PC-9 (cell line): ENCODE results near the gene LRMDA. TPM values are rescaled to one million over a fixed set of nuclear protein-coding genes. Genes with fewer than 3 reads are reported as not detected.

ENCODE experiments used
- BruUV-seq: library from RNA; stranded (reverse); fragments of 400-500 nt; replicated peaks from 2 replicates; lab custom pipeline; 2021; lab: Mats Ljungman, UMichigan
- CTCF ChIA-PET: fragments of 300-600 bp; sonication (Branson Sonifier 250); formaldehyde crosslinking; loops from one replicate; lab custom pipeline; 2022; ENCODE audit warnings: antibody characterized with exemption; lab: Charles Lee
- POLR2A ChIA-PET: fragments of 300-600 bp; sonication (Branson Sonifier 250); formaldehyde crosslinking; loops from one replicate; lab custom pipeline; 2022; ENCODE audit warnings: antibody characterized with exemption; ENCODE audit not compliant: unreplicated experiment; lab: Charles Lee
- DNase-seq, 2 experiments: peaks; one replicate each; pipeline versions ENCODE4 v3.0.0 to v3.0.0-alpha.2; 2015 to 2022; ENCODE audit warnings: mixed read lengths in 1 of 2
- H2AFZ ChIP-seq: fragments of 200-600 bp; sonication (generic); 2 replicates; pipeline ENCODE4 v1.8.1; 2017; ENCODE audit warnings: antibody characterized with exemption
- H3F3A ChIP-seq: fragments of 200-600 bp; sonication (generic); 2 replicates; pipeline ENCODE4 v1.8.1; 2017; ENCODE audit warnings: antibody characterized with exemption, mild to moderate bottlenecking, low read depth; ENCODE audit not compliant: insufficient read depth
- H3K27ac ChIP-seq: fragments of 200-600 bp; sonication (generic); 2 replicates; pipeline ENCODE4 v1.6.1; 2016; ENCODE audit warnings: mixed run types
- H3K27me3 ChIP-seq: fragments of 200-600 bp; sonication (generic); 2 replicates; pipeline ENCODE4 v1.6.1; 2016; ENCODE audit warnings: low read depth, mixed run types; ENCODE audit not compliant: insufficient read depth
- H3K36me3 ChIP-seq: fragments of 200-600 bp; sonication (generic); 2 replicates; pipeline ENCODE4 v1.6.1; 2016; ENCODE audit warnings: low read depth, mixed run types
- H3K4me1 ChIP-seq: fragments of 200-600 bp; sonication (generic); replicated peaks from 2 replicates; pipeline ENCODE4 v1.6.1; 2016; ENCODE audit warnings: mixed run types; ENCODE audit not compliant: insufficient read depth
- H3K4me2 ChIP-seq: fragments of 200-600 bp; sonication (generic); 2 replicates; pipeline ENCODE4 v1.6.1; 2017; ENCODE audit warnings: mixed run types
- H3K4me3 ChIP-seq: fragments of 200-600 bp; sonication (generic); 2 replicates; pipeline ENCODE4 v1.6.1; 2016; ENCODE audit warnings: mixed run types
- H3K79me2 ChIP-seq: fragments of 200-600 bp; sonication (generic); 2 replicates; pipeline ENCODE4 v1.6.1; 2017; ENCODE audit warnings: low read depth, mixed run types
- H3K9me2 ChIP-seq: fragments of 200-600 bp; sonication (generic); 2 replicates; pipeline ENCODE4 v1.8.1; 2017; ENCODE audit warnings: mild to moderate bottlenecking; ENCODE audit not compliant: insufficient read depth
- H3K9me3 ChIP-seq: fragments of 200-600 bp; sonication (generic); 2 replicates; pipeline ENCODE4 v1.8.1; 2016; ENCODE audit warnings: low read depth; ENCODE audit not compliant: insufficient read depth
- H4K20me1 ChIP-seq: fragments of 200-600 bp; sonication (generic); 2 replicates; pipeline ENCODE4 v1.8.1; 2017; ENCODE audit not compliant: insufficient read depth
- CTCF ChIP-seq: fragments of 200-600 bp; sonication (generic); conservative IDR thresholded peaks from 2 replicates; pipeline ENCODE4 v1.6.1; 2017; ENCODE audit warnings: mixed run types, antibody characterized with exemption, mild to moderate bottlenecking, moderate library complexity
- EZH2 ChIP-seq: fragments of 200-600 bp; sonication (generic); IDR thresholded peaks from 2 replicates; pipeline ENCODE4 v1.8.0; 2017; ENCODE audit warnings: antibody characterized with exemption, low read depth
- intact Hi-C: fragments of 100-400 bp; cut with micrococcal nuclease; formaldehyde crosslinking; loops from one replicate; pipeline ENCODE4 v1.10.0; 2022; ENCODE audit not compliant: unreplicated experiment
- total RNA-seq: library from RNA; stranded (reverse); gene quantifications from 2 replicates; pipeline ENCODE4 v1.2.3, GENCODE V29; 2021

The LRMDA gene
- total RNA-seq, 1 experiment from 2014 or later, result not detected

- no peak for DNase-seq
- H3K4me1 ChIP-seq, result no peaks in the 10 kb centered on the region
- CTCF ChIA-PET, result no interaction called here
- H4K20me1 ChIP-seq, result no peaks in the 10 kb centered on the region
- H3K4me3 ChIP-seq, result no peak overlapping the region
- no peaks in the 10 kb centered on the region for H3K9me3 ChIP-seq
- no peak overlapping the region for H2AFZ ChIP-seq
- BruUV-seq, result no TSS peak
- H3F3A ChIP-seq, result no peaks in the 10 kb centered on the region
- no peaks in the 10 kb centered on the region for H3K27me3 ChIP-seq
- no peak overlapping the region for H3K4me2 ChIP-seq
- H3K9me2 ChIP-seq, result no peaks in the 10 kb centered on the region
- no peak overlapping the region for H3K27ac ChIP-seq
- intact Hi-C loops, result no loop called here
- POLR2A ChIA-PET, result no interaction called here
- H3K79me2 ChIP-seq, result no peaks in the 10 kb centered on the region
- no peak for TF ChIP-seq EZH2
- no peak for TF ChIP-seq CTCF
- no peaks in the 10 kb centered on the region for H3K36me3 ChIP-seq
Measured at GRCh38 chr10:76230921-76231285, 799.5 kb downstream of the LRMDA start.

GRCh38 chr10:76231286-76231934 is 800.0 kb downstream of the LRMDA start:
- intact Hi-C loops, result no loop called here
- ChIA-PET CTCF (no interaction called here), POLR2A (no interaction called here)
- H2AFZ ChIP-seq, result no peak overlapping the region
- no peak for DNase-seq
- H3K4me1 ChIP-seq, result no peaks in the 10 kb centered on the region
- no peaks in the 10 kb centered on the region for H4K20me1 ChIP-seq
- H3K9me3 ChIP-seq, result no peaks in the 10 kb centered on the region
- H3F3A ChIP-seq, result no peaks in the 10 kb centered on the region
- no peaks in the 10 kb centered on the region for H3K36me3 ChIP-seq
- no peak overlapping the region for H3K27ac ChIP-seq
- TF ChIP-seq EZH2 (no peak), CTCF (no peak)
- no peaks in the 10 kb centered on the region for H3K9me2 ChIP-seq
- H3K4me3 ChIP-seq, result no peak overlapping the region
- BruUV-seq, result no TSS peak
- no peaks in the 10 kb centered on the region for H3K79me2 ChIP-seq
- H3K27me3 ChIP-seq, result no peaks in the 10 kb centered on the region
- no peak overlapping the region for H3K4me2 ChIP-seq

- H3K9me3 ChIP-seq, result no peaks in the 10 kb centered on the region
- no peak for DNase-seq
- H4K20me1 ChIP-seq, result no peaks in the 10 kb centered on the region
- CTCF ChIA-PET, result no interaction called here
- BruUV-seq, result no TSS peak
- no peak overlapping the region for H3K27ac ChIP-seq
- H3K79me2 ChIP-seq, result no peaks in the 10 kb centered on the region
- intact Hi-C loops, result no loop called here
- no peak overlapping the region for H3K4me3 ChIP-seq
- no peaks in the 10 kb centered on the region for H3F3A ChIP-seq
- TF ChIP-seq EZH2, result no peak
- no peak for TF ChIP-seq CTCF
- H3K27me3 ChIP-seq, result no peaks in the 10 kb centered on the region
- H3K4me1 ChIP-seq, result no peaks in the 10 kb centered on the region
- POLR2A ChIA-PET, result interaction anchor here (0.6 kb wide), 1 partner anchor 95 kb away, joined by 4 read pairs; no protein-coding TSS in a partner anchor
- no peak overlapping the region for H2AFZ ChIP-seq
- H3K4me2 ChIP-seq, result no peak overlapping the region
- H3K9me2 ChIP-seq, result no peaks in the 10 kb centered on the region
- no peaks in the 10 kb centered on the region for H3K36me3 ChIP-seq
Measured at GRCh38 chr10:76234499-76235226, 803.2 kb downstream of the LRMDA start.
